Right lung (tissue), 10 donors: Measurements from ENCODE around the gene PSAPL1. TPM values are rescaled to one million over a fixed set of nuclear protein-coding genes. Genes with fewer than 3 reads are reported as not detected.

Source experiments
- DNase-seq, 2 donors: peaks; one replicate each; pipeline ENCODE4 v3.0.0-alpha.2; 2013
- long read RNA-seq, 8 donors: transcript quantifications; one replicate each; lab custom pipeline, GENCODE V29; 2026
- polyA plus RNA-seq, 5 donors: library from polyadenylated mRNA; unstranded; fragments of 120-200 nt; gene quantifications; one replicate each; pipeline versions ENCODE4 v1.2.1 to v1.2.3, GENCODE V29; 2013; ENCODE audit warnings: inconsistent platforms in 1 of 5, low replicate concordance in 1 of 5; ENCODE audit not compliant: insufficient read length in 5 of 5, insufficient read depth in 1 of 5

The PSAPL1 gene
- under 1 TPM in 4 of 5 donors, not detected in 1; 0.04 to 0.10 (median 0.07) TPM for polyA plus RNA-seq
- long read RNA-seq, donor 1: 0 reads
- long read RNA-seq, donor 2: 0 reads
- long read RNA-seq, donor 3: 0 reads
- long read RNA-seq, donor 4: 0 reads
- long read RNA-seq, donor 5: 0 reads
- long read RNA-seq, donor 6, full-length matches to known transcripts: 1 of 1 reads
- long read RNA-seq, donor 6, partial matches to known transcripts: 0 of 1 reads
- long read RNA-seq, donor 6, other reads (novel, unspliced or antisense): 0 of 1 reads
- long read RNA-seq, donor 7: 0 reads
- long read RNA-seq, donor 8: 0 reads

DNA sequence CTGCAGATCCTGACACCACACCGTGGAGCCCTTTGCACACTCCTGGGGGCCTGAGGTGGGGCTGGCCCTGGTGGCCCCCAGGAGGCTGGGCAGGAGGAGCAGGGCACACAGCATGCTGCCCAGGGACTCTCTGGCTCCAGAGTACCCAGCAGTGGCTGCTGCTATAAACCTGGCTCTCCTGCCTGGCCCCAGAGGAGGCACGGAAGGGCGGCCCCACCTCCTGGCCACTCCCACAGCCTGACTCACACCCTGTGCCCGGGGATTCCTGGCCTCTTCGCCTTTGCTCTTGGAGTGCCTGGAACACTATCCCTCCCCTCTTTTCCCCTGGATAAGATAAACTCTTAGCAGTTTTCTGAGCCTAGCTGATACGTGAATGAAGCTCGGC is at the start of gene PSAPL1:
Gene PSAPL1, minus strand, starts transcription at position 165 of the 385 bp plus-strand sequence. Its CDS starts 51 bp downstream, at position 114.
- no peak for DNase-seq

DNA sequence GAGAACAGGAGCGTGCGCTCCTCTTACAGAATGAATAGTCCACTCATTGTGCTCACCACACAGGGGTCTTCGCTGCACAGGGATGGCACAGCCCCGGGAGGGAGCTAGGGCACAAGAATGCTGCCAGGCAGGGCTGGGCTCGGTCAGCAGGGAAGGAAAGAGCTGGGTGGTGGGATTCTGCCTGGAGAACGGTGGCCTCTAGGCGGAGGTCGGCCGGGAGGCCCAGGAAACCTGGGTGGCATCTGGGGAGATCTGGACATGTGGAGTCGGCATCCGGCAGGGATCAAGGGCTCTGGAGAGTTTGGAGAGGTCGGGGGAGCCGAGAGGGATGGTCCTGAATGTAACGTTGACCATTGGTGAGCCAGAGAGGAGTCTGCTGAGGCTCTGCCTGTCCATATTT is 46.5 kb upstream of the PSAPL1 start:
- DNase-seq: no peak

DNA sequence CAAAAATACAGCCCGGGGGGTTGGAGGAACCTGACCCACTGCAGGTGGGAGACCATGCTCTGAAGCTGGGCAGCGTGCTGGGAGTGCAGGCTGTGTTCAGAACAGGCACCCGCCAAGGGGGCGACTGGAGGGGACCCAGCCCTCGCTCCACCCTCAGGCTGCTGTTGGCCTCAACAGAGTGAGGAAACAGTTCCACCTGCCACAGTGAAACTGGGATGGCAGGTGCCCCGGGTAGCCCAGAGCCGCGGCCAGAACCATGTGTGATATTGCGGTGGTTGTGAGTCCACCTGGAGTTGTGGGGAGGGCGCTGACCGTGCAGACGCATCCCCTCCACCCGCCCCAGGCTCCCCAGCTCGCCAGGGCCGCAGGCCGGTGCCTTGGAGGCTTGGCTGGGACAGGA is 45.7 kb upstream of the PSAPL1 start:
- DNase-seq: no peak

DNA sequence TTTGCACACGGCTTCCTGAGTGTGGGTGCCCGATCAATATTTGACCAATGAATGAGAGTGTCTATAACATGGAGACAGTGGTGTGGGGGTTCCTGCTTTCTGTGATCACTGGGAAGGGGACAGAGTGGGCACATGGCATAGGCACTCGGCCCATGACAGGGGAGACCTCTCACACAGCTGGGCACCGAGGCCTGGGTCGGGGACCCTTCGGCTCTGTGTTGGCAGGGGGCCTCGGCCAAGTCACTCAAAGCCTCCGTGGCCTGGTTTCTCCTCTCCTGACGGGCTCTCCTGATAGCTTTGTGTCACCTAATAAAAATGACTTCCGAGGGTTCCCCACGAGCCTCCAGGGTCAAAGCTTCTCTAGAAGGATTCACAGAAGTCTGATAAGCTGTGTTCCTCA is 43.9 kb upstream of the PSAPL1 start:
- DNase-seq: no peak

- DNase-seq: no peak
Observed at GRCh38 chr4:7477695-7478094, 43.0 kb upstream of the PSAPL1 start.

DNA sequence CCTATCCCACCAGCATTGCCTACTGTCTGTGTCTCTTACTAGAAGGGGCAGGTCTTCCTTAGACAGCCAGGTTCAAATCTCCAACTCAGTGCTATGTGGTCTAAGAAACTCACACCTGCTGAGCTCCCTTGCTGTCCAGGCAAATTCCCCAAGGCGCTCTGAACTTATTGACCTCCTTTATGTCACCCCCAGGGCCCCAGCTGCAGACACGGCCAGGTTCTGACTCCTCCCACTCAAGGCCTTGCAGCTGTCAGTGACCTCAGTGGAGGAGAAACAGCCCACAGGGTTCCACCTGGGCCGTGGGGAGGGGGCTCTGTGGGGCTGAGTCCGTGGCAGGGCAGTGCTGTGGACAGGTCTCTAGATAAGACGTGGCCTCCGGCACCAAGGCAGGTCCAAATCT is 42.1 kb upstream of the PSAPL1 start:
- DNase-seq: no peak

- DNase-seq: no peak
Observed at GRCh38 chr4:7475207-7475606, 40.5 kb upstream of the PSAPL1 start.

GRCh38 chr4:7474320-7474719 is 39.6 kb upstream of the PSAPL1 start:
- no peak for DNase-seq

- no peak for DNase-seq
Observed at GRCh38 chr4:7473081-7473480, 38.4 kb upstream of the PSAPL1 start.

- DNase-seq: no peak
Observed at GRCh38 chr4:7472442-7473013, 37.8 kb upstream of the PSAPL1 start.

DNA sequence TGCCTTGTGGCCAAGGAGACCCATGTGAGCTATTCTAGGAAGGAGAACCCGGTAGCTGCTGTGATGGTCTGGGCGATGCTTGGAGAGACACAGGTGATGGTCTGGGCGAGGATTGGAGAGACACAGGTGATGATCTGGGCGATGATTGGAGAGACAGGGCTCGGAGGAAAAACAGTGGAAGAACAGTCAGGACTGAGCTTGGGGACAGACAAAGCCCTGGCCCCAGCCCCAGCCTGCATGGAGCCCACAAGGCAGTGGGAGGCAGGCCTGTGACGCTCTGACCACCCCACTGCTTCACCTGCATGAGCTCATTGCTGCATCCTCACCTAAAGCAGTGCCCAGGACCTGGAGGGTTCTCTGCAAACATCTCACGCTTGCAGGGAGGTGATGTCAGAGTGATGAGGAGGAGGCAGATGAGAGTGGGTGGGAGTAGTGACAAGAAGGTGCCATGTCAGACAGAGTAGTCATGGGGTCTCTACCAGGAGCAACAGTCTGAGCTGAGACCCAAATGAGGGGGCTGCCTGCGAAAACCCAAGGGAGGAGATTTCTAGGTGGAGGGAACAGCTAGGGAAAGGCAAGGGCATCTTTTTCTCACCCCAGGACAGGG is 35.9 kb upstream of the PSAPL1 start:
- no peak for DNase-seq

GRCh38 chr4:7470111-7470510 is 35.4 kb upstream of the PSAPL1 start:
- DNase-seq: no peak

DNA sequence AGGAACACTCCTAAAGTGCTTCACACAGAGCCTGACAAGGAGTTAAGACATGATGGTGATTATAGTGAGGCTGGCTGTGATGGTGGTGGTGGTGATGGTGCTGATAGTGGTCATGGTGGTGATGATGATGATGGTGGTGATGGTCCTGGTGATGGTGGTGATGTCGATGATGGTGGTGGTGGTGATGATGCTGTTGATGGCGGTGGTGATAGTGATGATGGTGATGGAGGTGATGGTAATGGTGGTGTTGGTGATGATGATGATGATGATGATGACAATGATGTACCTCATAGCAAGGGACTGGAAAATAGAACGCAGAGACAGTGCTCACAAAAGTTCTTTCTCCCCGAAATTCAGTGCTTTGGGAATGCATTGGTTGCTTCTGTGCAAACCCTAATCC is 34.3 kb upstream of the PSAPL1 start:
- DNase-seq: no peak

DNA sequence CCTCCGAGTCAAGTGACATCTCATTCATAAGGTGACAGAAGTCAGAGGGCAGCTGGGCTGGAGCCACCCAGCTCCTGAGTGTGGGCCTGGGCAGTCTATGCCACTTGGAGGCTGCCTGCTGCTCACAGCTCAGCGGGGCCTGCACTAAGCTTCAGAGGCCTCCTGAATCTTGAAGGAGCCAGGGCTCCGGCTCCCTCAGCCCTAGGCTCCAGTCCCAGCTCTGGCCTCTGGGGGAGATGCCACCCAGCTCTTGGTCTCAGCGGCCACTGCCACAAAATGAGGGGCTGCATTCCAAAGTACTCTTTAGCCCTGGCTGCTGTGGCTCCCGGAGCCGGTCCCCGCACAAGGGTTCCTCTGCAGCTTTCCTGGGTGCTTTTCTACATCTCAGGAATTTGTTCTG is 32.7 kb upstream of the PSAPL1 start:
- DNase-seq: no peak

DNA sequence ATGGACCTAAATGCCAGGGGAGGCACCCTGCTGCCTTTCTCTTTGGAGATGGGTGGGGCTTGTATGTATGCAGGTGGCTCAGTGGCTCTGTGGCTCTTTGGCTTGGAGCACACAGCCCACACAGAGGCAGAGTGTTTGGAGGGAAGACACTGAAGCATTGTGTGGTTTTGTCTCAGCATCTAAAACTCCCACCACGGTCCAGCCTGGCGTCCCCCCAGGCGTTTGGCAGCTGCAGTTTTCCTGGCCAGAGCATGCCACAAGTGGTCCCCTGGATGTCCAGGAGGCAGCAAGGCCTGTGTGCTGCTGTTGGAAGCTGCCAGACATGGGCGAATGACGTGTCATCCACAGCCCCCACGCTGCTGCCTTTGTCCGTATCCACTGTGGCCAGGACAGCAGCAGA is 32.2 kb upstream of the PSAPL1 start:
- no peak for DNase-seq

GRCh38 chr4:7466215-7466614 is 31.5 kb upstream of the PSAPL1 start:
- no peak for DNase-seq

DNA sequence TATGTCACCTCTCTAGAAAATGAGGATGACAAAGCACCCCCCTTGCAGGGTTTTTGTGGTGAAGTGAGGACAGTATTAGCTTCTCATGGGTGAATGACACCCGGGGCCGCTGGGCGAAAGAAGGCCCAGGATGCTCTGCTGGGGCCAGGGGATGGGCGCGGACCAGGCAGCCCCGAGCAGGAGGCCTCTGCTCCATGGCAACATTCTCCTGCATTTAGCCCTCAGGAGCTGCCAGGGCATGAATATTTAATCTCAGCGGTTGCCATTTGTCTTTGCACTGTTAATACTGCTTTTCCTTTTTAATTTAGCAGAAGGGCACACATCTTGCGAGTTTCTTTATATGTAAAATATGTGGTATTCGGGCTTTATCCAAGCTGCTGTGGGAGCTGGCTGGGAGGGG is 30.3 kb upstream of the PSAPL1 start:
- DNase-seq: no peak

GRCh38 chr4:7464259-7464655 is 29.5 kb upstream of the PSAPL1 start:
- no peak for DNase-seq

DNA sequence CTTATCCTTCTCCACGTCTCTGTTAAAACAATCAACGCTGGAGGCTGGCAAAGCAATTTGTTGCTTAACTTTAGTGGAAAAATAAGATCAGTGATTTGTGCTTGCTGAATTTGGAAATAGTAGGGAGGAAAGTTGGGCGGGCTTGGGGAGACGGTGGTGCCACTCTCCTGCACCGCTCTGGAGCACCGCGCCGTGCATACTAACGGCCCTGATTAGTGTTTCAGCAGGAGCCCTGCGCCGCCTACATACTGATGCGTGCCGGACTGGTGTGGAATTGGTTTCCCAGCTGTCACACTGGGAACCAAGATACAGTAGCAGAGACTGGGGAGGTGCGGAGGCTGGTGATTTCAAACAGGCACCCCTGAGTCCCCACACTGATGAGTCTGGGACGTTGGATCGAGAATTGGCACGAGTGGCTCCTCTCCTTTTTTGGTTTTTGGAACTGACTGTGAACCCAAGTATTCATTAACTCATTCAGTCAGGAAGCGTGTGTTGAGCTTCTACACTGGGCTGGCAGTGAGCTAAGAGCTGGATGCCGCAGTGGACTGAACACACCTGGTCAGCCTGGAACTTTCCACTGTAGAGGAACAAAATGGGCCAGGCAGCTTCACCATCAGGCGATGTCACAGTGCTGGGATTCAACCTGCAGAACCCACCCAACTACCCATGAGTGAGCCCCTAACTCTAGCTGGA is 29.0 kb upstream of the PSAPL1 start:
- no peak for DNase-seq

GRCh38 chr4:7462509-7462971 is 27.8 kb upstream of the PSAPL1 start:
- no peak for DNase-seq

DNA sequence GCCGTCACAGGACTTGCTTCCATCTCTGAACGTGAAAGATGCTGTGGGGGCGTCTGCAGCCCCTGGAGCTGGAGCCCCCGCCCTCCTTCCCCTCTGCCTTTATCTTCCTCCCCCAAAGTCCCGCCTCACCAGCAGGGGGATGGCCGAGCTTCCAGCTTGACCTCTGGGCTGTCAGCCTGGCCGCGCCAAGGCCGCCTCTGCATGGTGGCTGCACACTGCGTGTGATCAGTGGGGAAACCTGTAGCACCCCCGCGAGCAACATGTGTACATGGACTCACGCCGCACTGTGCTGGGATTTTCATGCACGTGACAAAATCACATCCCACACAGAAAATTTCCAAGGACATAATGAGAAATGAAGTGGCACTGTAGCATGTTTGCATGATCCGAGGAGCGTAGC is 26.5 kb upstream of the PSAPL1 start:
- no peak for DNase-seq

- no peak for DNase-seq
Observed at GRCh38 chr4:7460566-7460965, 25.8 kb upstream of the PSAPL1 start.

DNA sequence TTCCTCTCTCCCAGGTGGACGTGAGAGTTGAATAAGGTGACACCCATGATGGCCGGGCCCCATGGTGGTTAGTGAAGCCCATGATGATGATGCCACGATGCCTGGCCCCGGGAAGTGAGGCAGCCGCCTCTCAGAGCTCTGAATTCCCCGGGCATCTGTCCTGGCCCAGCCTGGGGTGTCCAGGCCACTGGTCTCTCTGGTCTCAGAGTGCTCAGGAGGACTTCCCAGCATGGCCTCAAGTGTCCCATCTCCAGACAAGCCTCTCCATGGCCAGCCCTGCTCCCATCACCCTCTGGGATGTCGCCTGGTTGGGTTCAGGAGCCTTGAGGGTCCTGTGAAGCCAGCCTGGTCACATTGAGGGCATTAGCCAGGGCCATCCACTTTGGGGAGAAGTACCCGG is 24.7 kb upstream of the PSAPL1 start:
- DNase-seq: no peak
